Uterus (tissue), 4 donors: ENCODE results near the gene NAA60. TPM values are rescaled to one million over a fixed set of nuclear protein-coding genes. Genes with fewer than 3 reads are reported as not detected.

Experiments
- DNase-seq, 2 donors: peaks; one replicate each; pipeline ENCODE4 v3.0.0-alpha.2; 2019 to 2020
- H3K27ac ChIP-seq, 2 donors: fragments of 200-600 bp; sonication (generic); 1 replicate in 1 of 2; 2 replicates in 1 of 2; pipeline ENCODE4 v1.5.1; 2016 to 2018
- H3K27me3 ChIP-seq, 2 donors: fragments of 200-600 bp; sonication (generic); one replicate each; pipeline ENCODE4 v1.5.1; 2018 to 2019; ENCODE audit warnings: control low read depth in 1 of 2
- H3K36me3 ChIP-seq, 2 donors: fragments of 200-600 bp; sonication (generic); one replicate each; pipeline ENCODE4 v1.5.1; 2019; ENCODE audit warnings: control low read depth in 1 of 2
- H3K4me1 ChIP-seq, 2 donors: fragments of 200-600 bp; sonication (generic); one replicate each; pipeline ENCODE4 v1.5.1; 2018 to 2019; ENCODE audit warnings: control low read depth in 1 of 2
- H3K4me3 ChIP-seq, 2 donors: fragments of 200-600 bp; sonication (generic); 1 replicate in 1 of 2; 2 replicates in 1 of 2; pipeline ENCODE4 v1.5.1; 2018 to 2019; ENCODE audit warnings: mild to moderate bottlenecking in 1 of 2
- H3K9me3 ChIP-seq, 2 donors: fragments of 200-600 bp; sonication (generic); one replicate each; pipeline ENCODE4 v1.5.1; 2019; ENCODE audit warnings: control low read depth in 1 of 2
- CTCF ChIP-seq, 4 experiments: fragments of 200-600 bp in 2 of 4; fragments of 450-650 bp in 2 of 4; sonication (generic) in 2 of 4; IDR thresholded peaks; one replicate each; pipeline ENCODE4 v1.5.1; 2016 to 2019; ENCODE audit warnings: antibody characterized with exemption in 4 of 4, mild to moderate bottlenecking in 2 of 4, moderate library complexity in 1 of 4
- POLR2A ChIP-seq, 2 donors: fragments of 450-650 bp; IDR thresholded peaks; one replicate each; pipeline ENCODE4 v1.6.1; 2016; ENCODE audit warnings: antibody characterized with exemption in 2 of 2, mild to moderate bottlenecking in 1 of 2, moderate library complexity in 1 of 2
- intact Hi-C: fragments of 100-400 bp; cut with DNase I; formaldehyde crosslinking; loops from one replicate; pipeline ENCODE4 v1.15.1; 2023; ENCODE audit warnings: low total_unique reads
- total RNA-seq, 4 donors: library from RNA; depleted of rRNA in 3 of 4; stranded (reverse); fragments of >200 nt in 3 of 4; gene quantifications; one replicate each; pipeline versions ENCODE4 v1.1.0 to v1.2.4, GENCODE V29; 2014 to 2023
- donor health status: DM: yes; HTN: yes; CAD: no.

The NAA60 gene
- total RNA-seq, 4 donors from 2014 or later, result 17.4 to 45.1 (median 27.9) TPM

GRCh38 chr16:3484318-3485096 is 41.0 kb downstream of the NAA60 start:
- no peak for TF ChIP-seq CTCF (IDR thresholded peaks at IDR 0.05)
- no peak for TF ChIP-seq POLR2A (IDR thresholded peaks at IDR 0.05)
- intact Hi-C loops, result no loop called here
- Histone ChIP-seq H3K9me3 (no peaks in the 10 kb centered on the region), H3K4me1 (no peaks in the 10 kb centered on the region), H3K27me3 (no peaks in the 10 kb centered on the region), H3K4me3 (no peak overlapping the region), H3K27ac (no peak overlapping the region), H3K36me3 (no peaks in the 10 kb centered on the region)
- DNase-seq, result no peak

- intact Hi-C loops, result no loop called here
- no peaks in the 10 kb centered on the region for H3K4me1 ChIP-seq
- H3K4me3 ChIP-seq, result no peak overlapping the region
- no peak for TF ChIP-seq POLR2A (IDR thresholded peaks at IDR 0.05)
- no peak for TF ChIP-seq CTCF (IDR thresholded peaks at IDR 0.05)
- H3K9me3 ChIP-seq, result no peaks in the 10 kb centered on the region
- no peaks in the 10 kb centered on the region for H3K27me3 ChIP-seq
- H3K27ac ChIP-seq, result no peak overlapping the region
- no peak for DNase-seq
- H3K36me3 ChIP-seq, result no peaks in the 10 kb centered on the region
Measured at GRCh38 chr16:3485097-3485745, 41.7 kb downstream of the NAA60 start.

- H3K36me3 ChIP-seq, result no peaks in the 10 kb centered on the region
- H3K9me3 ChIP-seq, result no peaks in the 10 kb centered on the region
- no peak for TF ChIP-seq POLR2A (IDR thresholded peaks at IDR 0.05)
- no peak for TF ChIP-seq CTCF (IDR thresholded peaks at IDR 0.05)
- no peak for DNase-seq
- no peaks in the 10 kb centered on the region for H3K27me3 ChIP-seq
- H3K4me3 ChIP-seq, result no peak overlapping the region
- no peaks in the 10 kb centered on the region for H3K4me1 ChIP-seq
- intact Hi-C loops, result no loop called here
- H3K27ac ChIP-seq, result no peak overlapping the region
Measured at GRCh38 chr16:3485821-3486505, 42.5 kb downstream of the NAA60 start.

GRCh38 chr16:3486506-3487215 is 43.2 kb downstream of the NAA60 start:
- Histone ChIP-seq H3K4me3 (no peak overlapping the region), H3K27ac (no peak overlapping the region), H3K9me3 (no peaks in the 10 kb centered on the region), H3K36me3 (no peaks in the 10 kb centered on the region), H3K4me1 (no peaks in the 10 kb centered on the region), H3K27me3 (no peaks in the 10 kb centered on the region)
- no peak for DNase-seq
- no peak for TF ChIP-seq POLR2A (IDR thresholded peaks at IDR 0.05)
- TF ChIP-seq CTCF (IDR thresholded peaks at IDR 0.05), result no peak
- intact Hi-C loops, result no loop called here
